ENCODE data around the gene FBXL7. TPM values are rescaled to one million over a fixed set of nuclear protein-coding genes. Genes with fewer than 3 reads are reported as not detected.

The FBXL7 gene
- total RNA-seq, 1 donor from 2014 or later: 12.3 TPM

GRCh38 chr5:15938186-15938585, 438.2 kb downstream of the FBXL7 start:
- H3K36me3 ChIP-seq: peaks cover 4% of the 10 kb centered on the region
- no peaks in the 10 kb centered on the region for H3K27me3 ChIP-seq
- peaks cover 7% of the 10 kb centered on the region for H3K4me1 Mint-ChIP-seq
- H3K4me3 Mint-ChIP-seq: no peak overlapping the region
- peaks cover 3% of the 10 kb centered on the region for H3K27me3 Mint-ChIP-seq (ENCODE audit: insufficient read depth, low read depth)
- no peaks in the 10 kb centered on the region for H4K20me1 ChIP-seq (ENCODE audit: low read depth)
- no peaks in the 10 kb centered on the region for H3K9me3 ChIP-seq (ENCODE audit: low read depth)
- H3K9ac ChIP-seq: no peak overlapping the region
- peaks cover 10% of the 10 kb centered on the region for H3F3A ChIP-seq (ENCODE audit: low read depth)
- H3K27ac ChIP-seq: no peak overlapping the region
- no peak for TF ChIP-seq EZH2phosphoT487 (IDR thresholded peaks at IDR 0.05)
- TF ChIP-seq CTCF (IDR thresholded peaks at IDR 0.05): no peak
- no peak for TF ChIP-seq EZH2 (IDR thresholded peaks at IDR 0.05)
- no peaks in the 10 kb centered on the region for H3K9me3 Mint-ChIP-seq
- H3K27ac Mint-ChIP-seq: no peak overlapping the region
- H3K79me2 ChIP-seq (ENCODE audit: low read depth): no peaks in the 10 kb centered on the region
- H3K36me3 Mint-ChIP-seq: peaks cover 42% of the 10 kb centered on the region
- no peak overlapping the region for H3K4me2 ChIP-seq
- H3K4me1 ChIP-seq: peaks cover 16% of the 10 kb centered on the region
- H2AFZ ChIP-seq (replicated peaks): no peak overlapping the region
- DNase-seq (ENCODE audit: low spot score): no peak
- H3K4me3 ChIP-seq: no peak overlapping the region

DNA sequence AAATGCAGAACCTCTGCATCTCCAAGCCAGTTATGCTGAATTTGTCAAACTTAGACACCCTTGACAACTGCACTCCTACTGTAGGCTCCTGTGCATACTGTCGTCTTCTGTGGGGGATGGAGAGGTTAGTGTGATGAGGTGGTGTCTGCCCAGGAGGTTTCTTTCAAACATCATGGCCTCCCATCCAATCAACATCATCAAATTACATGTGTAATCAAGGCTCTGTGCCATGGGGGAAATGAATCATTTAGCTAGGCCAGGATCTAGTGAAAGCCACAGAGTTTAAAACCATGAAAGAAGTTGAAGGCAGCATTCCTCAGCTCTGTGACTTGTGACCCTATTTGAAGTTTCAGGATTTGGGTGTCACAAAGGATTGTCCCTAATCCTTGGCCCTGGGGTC, 439.0 kb downstream of the FBXL7 start:
- Histone ChIP-seq H3K4me2 (no peak overlapping the region), H3K9ac (no peak overlapping the region)
- H3K27ac Mint-ChIP-seq: no peak overlapping the region

DNA sequence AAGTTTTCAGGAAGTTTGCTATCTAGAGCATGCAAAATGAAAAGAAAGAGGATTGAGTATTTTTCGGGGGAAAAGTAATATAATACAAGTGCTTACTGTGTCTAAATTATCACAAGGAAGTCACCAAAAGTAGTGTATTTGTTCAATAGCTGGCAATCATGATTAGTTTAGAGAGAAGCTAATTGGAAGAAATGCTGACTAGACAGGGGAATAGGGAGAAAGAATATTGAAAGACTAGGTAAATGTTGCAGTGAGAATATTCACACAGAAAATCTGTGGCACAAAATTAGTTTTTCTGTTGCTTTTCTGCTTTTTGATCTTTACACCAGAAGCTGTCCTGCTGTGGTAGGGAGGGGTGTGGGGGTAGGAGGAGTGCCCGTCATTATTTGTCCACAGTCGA, 440.9 kb downstream of the FBXL7 start:
- Mint-ChIP-seq H3K9me3 (no peaks in the 10 kb centered on the region), H3K27ac (no peak overlapping the region), H3K36me3 (peaks cover 38% of the 10 kb centered on the region), H3K27me3 (ENCODE audit: insufficient read depth, low read depth) (peaks cover 3% of the 10 kb centered on the region), H3K4me3 (no peak overlapping the region), H3K4me1 (peaks cover 4% of the 10 kb centered on the region)
- no peak overlapping the region for H3K9ac ChIP-seq
- H2AFZ ChIP-seq (replicated peaks): no peak overlapping the region
- H4K20me1 ChIP-seq (ENCODE audit: low read depth): no peaks in the 10 kb centered on the region
- no peaks in the 10 kb centered on the region for H3F3A ChIP-seq (ENCODE audit: low read depth)
- H3K4me2 ChIP-seq: no peak overlapping the region
- peaks cover 4% of the 10 kb centered on the region for H3K36me3 ChIP-seq
- no peak overlapping the region for H3K27ac ChIP-seq
- H3K9me3 ChIP-seq (ENCODE audit: low read depth): no peaks in the 10 kb centered on the region
- no peak for DNase-seq (ENCODE audit: low spot score)
- peaks cover 18% of the 10 kb centered on the region for H3K4me1 ChIP-seq
- H3K27me3 ChIP-seq: no peaks in the 10 kb centered on the region
- no peaks in the 10 kb centered on the region for H3K79me2 ChIP-seq (ENCODE audit: low read depth)
- no peak for TF ChIP-seq EZH2 (IDR thresholded peaks at IDR 0.05)
- no peak for TF ChIP-seq CTCF (IDR thresholded peaks at IDR 0.05)
- no peak for TF ChIP-seq EZH2phosphoT487 (IDR thresholded peaks at IDR 0.05)
- no peak overlapping the region for H3K4me3 ChIP-seq

More for the DNA sequence above, 439.0 kb downstream of the FBXL7 start:
- H3K27ac ChIP-seq: no peak overlapping the region
- Mint-ChIP-seq H3K4me1 (peaks cover 4% of the 10 kb centered on the region), H3K27me3 (ENCODE audit: insufficient read depth, low read depth) (peaks cover 3% of the 10 kb centered on the region), H3K4me3 (no peak overlapping the region), H3K36me3 (peaks cover 42% of the 10 kb centered on the region), H3K9me3 (no peaks in the 10 kb centered on the region)
- no peak for TF ChIP-seq EZH2phosphoT487 (IDR thresholded peaks at IDR 0.05)
- TF ChIP-seq EZH2 (IDR thresholded peaks at IDR 0.05): no peak
- no peak for TF ChIP-seq CTCF (IDR thresholded peaks at IDR 0.05)
- no peaks in the 10 kb centered on the region for H3K9me3 ChIP-seq (ENCODE audit: low read depth)
- H3K4me3 ChIP-seq: no peak overlapping the region
- peaks cover 2% of the 10 kb centered on the region for H3F3A ChIP-seq (ENCODE audit: low read depth)
- H3K79me2 ChIP-seq (ENCODE audit: low read depth): no peaks in the 10 kb centered on the region
- no peaks in the 10 kb centered on the region for H4K20me1 ChIP-seq (ENCODE audit: low read depth)
- H3K27me3 ChIP-seq: no peaks in the 10 kb centered on the region
- no peak for DNase-seq (ENCODE audit: low spot score)
- H2AFZ ChIP-seq (replicated peaks): no peak overlapping the region
- peaks cover 4% of the 10 kb centered on the region for H3K36me3 ChIP-seq
- peaks cover 16% of the 10 kb centered on the region for H3K4me1 ChIP-seq
